ENCODE results near the gene TUBGCP3. TPM values are rescaled to one million over a fixed set of nuclear protein-coding genes. Genes with fewer than 3 reads are reported as not detected.

The TUBGCP3 gene
- total RNA-seq, 4 donors from 2014 or later, result 18.4 to 39.4 (median 27.4) TPM

DNA sequence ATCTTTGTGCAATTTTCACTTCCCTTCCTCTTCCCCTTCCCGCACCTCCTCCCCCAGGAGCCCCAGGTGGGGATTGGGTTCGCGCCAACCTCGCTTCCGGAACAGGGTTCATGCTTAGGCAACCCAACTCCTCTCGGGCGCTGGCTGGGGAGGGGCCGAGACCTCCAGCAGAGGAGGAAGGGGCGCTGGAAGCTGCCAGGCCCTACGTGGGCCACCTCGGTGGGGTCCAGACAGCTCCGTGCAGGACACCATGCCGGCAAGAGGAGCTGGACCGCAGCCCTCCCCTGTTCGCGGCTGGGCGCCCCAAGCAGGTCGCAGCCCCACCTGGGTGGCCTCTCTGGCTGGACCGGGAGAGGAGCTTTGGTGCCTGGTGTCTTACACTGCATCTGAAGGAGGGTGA is 120.7 kb downstream of the TUBGCP3 start:
- ATAC-seq (ENCODE audit: low FRiP score) (no peak), DNase-seq (ENCODE audit: low spot score) (no peak)
- TF ChIP-seq, protein P1, sequence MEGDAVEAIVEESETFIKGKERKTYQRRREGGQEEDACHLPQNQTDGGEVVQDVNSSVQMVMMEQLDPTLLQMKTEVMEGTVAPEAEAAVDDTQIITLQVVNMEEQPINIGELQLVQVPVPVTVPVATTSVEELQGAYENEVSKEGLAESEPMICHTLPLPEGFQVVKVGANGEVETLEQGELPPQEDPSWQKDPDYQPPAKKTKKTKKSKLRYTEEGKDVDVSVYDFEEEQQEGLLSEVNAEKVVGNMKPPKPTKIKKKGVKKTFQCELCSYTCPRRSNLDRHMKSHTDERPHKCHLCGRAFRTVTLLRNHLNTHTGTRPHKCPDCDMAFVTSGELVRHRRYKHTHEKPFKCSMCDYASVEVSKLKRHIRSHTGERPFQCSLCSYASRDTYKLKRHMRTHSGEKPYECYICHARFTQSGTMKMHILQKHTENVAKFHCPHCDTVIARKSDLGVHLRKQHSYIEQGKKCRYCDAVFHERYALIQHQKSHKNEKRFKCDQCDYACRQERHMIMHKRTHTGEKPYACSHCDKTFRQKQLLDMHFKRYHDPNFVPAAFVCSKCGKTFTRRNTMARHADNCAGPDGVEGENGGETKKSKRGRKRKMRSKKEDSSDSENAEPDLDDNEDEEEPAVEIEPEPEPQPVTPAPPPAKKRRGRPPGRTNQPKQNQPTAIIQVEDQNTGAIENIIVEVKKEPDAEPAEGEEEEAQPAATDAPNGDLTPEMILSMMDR (IDR thresholded peaks at IDR 0.05), result no peak

DNA sequence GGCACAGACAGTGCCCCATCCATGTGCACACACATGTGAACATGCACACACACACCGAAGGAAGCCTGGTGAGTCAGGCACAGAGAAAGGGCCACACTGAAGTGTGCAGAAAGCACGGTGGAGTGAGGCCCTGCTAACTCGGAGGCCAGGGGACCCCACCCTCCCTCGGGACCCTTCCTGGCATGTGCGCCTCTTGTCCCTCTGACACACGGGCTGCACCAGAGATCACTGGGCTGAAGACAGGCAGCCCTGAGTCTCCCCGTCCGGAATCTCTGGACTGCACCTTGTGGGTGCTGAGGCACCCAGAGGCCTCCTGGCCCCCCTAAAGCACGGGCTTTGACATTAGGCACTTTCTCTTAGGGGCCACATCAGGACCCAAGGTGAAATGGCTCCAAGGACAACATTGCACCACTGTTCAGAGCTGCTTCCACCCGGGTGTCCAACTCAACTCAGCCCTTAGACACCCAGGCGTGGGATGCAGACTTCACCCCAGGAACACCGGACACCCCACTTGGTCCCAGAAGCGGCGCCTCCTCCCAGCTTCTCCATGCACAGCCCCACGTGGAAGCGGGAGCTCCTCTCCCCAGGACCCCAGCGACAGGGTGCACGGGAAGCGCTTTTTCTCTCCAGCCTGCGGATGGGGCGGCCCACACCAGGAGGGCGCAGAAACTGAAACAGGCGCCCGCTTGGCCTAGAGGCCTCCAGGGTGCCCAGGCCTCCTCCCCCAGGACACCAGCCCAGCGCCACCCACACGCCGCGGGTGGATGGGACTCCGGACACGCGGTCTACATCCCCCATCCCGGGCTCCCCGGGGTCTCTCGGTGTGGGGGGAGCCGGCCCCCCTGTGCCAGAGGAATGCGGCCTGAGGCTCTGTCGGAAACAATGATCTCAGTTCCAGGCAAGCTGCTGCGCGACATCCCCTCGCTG is 121.6 kb downstream of the TUBGCP3 start:
- TF ChIP-seq, protein P1 (IDR thresholded peaks at IDR 0.05), result no peak
- DNase-seq (ENCODE audit: low spot score), result no peak
- no peak for ATAC-seq (ENCODE audit: low FRiP score)

DNA sequence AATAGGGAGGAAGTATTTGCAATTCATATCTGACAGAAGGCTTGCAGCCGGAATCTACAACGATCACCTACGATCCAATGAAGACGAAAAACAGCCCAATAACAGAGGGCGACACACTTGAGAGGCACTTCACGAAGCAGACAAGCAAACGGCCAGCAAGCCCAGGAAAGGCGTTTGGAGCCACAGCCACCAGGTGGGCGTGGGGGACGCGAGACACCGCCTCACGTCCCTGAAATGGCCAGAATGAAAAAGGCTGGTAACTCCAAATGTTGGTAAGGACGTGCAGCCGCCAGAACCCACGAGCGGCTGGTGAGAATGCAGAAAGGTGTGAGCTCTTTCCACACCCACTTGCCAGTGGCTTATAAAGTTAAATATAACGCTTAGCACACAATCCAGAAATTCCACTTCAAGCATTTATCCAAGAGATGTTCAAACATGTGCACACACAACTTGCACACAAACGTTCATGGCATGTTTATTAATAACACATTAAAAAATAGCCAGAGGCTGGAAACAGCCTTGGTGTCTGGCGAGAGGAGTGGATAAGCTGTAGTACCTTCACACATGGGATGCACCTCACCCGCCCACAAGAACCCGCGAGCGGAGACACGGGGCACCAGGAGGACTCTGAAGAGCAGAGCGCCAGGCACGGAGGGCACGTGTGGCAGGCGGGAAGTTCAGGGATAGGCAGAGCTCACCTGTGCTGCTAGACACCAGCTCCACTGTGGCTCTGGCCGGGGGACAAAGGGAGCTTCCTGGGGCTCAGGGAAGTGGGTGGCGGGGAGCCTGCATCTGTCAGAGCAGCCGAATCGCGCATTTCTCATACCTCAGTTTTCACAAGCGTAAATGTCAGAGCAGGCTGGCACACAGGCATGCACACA is 122.5 kb downstream of the TUBGCP3 start:
- ATAC-seq (ENCODE audit: low FRiP score) (no peak), DNase-seq (ENCODE audit: low spot score) (no peak)
- TF ChIP-seq, protein P1 (IDR thresholded peaks at IDR 0.05), result no peak

DNA sequence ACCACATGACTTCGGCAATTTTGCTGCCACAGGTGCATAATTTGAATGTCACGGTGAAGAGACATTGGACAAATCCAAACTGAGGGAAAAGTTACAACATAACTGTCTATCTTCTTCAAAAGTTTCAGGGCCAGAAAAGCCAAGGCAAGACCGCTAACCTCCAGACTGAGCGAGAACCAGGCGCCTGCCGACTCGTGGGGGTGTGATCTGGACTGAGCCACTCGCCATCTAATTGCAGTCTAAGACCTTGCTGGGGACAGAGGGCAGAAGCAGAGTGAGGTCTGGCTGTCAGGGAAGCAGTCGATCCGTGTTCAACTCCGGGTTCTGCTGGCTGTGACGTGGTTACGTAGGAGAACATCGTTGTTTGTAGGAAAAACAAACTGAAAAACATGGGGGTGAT is 123.2 kb downstream of the TUBGCP3 start:
- DNase-seq (ENCODE audit: low spot score) (no peak), ATAC-seq (ENCODE audit: low FRiP score) (no peak)
- TF ChIP-seq, protein P1 (IDR thresholded peaks at IDR 0.05), result no peak

DNA sequence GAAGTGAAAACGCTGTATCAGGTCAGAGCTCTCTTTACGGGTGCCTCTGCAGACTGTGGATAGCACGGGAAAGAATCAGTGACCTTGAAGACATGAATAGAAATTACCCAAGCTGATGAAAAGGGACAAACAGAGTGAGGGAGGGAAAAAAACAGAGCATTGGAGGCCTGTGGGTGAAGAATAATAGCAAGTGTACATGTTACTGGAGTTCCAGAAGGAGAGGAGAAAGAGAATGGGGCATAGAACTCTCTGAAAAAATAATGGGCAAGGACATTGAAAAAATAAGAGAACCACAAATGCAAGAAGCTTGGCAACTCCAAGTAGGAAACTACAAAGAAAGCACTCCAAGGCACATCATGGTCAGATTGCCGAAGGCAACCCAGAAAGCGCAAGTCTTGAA is 125.5 kb downstream of the TUBGCP3 start:
- TF ChIP-seq, protein P1 (IDR thresholded peaks at IDR 0.05), result no peak
- ATAC-seq (ENCODE audit: low FRiP score), result no peak
- DNase-seq (ENCODE audit: low spot score), result no peak

DNA sequence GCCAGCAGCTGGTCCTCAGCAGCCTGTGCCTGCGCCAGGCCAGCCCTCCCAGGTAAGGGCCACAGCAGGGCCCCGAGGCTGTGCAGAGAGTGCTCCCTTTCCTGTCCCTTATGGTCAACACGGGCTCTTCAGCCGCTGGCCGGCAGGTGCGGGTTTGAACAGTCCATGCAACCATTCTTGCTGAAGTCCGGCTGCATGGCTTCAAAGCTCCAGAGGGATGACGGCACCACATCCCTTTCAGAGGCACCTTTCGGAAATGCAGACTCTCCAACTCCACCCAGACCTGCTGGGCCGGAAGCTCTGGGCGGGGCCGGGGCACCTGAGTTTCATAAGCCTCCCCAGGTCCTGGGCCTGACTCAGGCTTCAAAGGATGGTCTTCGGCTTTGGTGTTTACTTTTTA is 130.5 kb downstream of the TUBGCP3 start:
- TF ChIP-seq, protein P1 (IDR thresholded peaks at IDR 0.05), result no peak
- DNase-seq (ENCODE audit: low spot score) (no peak), ATAC-seq (ENCODE audit: low FRiP score) (no peak)
